Hepatocyte (in vitro differentiated cells): ENCODE results near the gene NTSR1. TPM values are rescaled to one million over a fixed set of nuclear protein-coding genes. Genes with fewer than 3 reads are reported as not detected.

Experiments
- DNase-seq: peaks from one replicate; pipeline ENCODE4 v3.0.0-alpha.2; 2016; ENCODE audit warnings: low spot score
- H2AFZ ChIP-seq: fragments of 200-600 bp; sonication (generic); 2 replicates; pipeline ENCODE4 v1.6.0; 2016; ENCODE audit warnings: antibody characterized with exemption, mild to moderate bottlenecking
- H3K27ac ChIP-seq: fragments of 200-600 bp; sonication (generic); 2 replicates; pipeline ENCODE4 v1.5.1; 2016; ENCODE audit warnings: mild to moderate bottlenecking
- H3K27me3 ChIP-seq: fragments of 200-600 bp; sonication (generic); 2 replicates; pipeline ENCODE4 v1.6.1; 2016
- H3K36me3 ChIP-seq: fragments of 200-600 bp; sonication (generic); replicated peaks from 2 replicates; pipeline ENCODE4 v1.5.1; 2016; ENCODE audit warnings: low read depth; ENCODE audit not compliant: insufficient read depth
- H3K4me1 ChIP-seq: fragments of 200-600 bp; sonication (generic); 2 replicates; pipeline ENCODE4 v1.5.1; 2016; ENCODE audit warnings: mild to moderate bottlenecking, moderate library complexity; ENCODE audit not compliant: insufficient read depth
- H3K4me2 ChIP-seq: fragments of 200-600 bp; sonication (generic); 2 replicates; pipeline ENCODE4 v1.6.0; 2016
- H3K4me3 ChIP-seq: fragments of 200-600 bp; sonication (generic); 2 replicates; pipeline ENCODE4 v1.5.1; 2016; ENCODE audit warnings: mild to moderate bottlenecking
- H3K79me2 ChIP-seq: fragments of 200-600 bp; sonication (generic); 2 replicates; pipeline ENCODE4 v1.6.0; 2017; ENCODE audit warnings: mild to moderate bottlenecking
- H3K9me2 ChIP-seq: fragments of 200-600 bp; sonication (generic); replicated peaks from 2 replicates; pipeline ENCODE4 v1.6.0; 2017; ENCODE audit warnings: mild to moderate bottlenecking; ENCODE audit not compliant: insufficient read depth
- H3K9me3 ChIP-seq: fragments of 200-600 bp; sonication (generic); 2 replicates; pipeline ENCODE4 v1.5.1; 2016; ENCODE audit warnings: low read depth, mild to moderate bottlenecking
- H4K20me1 ChIP-seq: fragments of 200-600 bp; sonication (generic); 2 replicates; pipeline ENCODE4 v1.6.0; 2016; ENCODE audit warnings: mild to moderate bottlenecking; ENCODE audit not compliant: insufficient read depth, poor library complexity, severe bottlenecking
- EZH2 ChIP-seq: fragments of 200-600 bp; sonication (generic); IDR thresholded peaks from 2 replicates; pipeline ENCODE4 v1.6.1; 2016; ENCODE audit warnings: antibody characterized with exemption, mild to moderate bottlenecking, borderline replicate concordance
- EZH2phosphoT487 ChIP-seq: fragments of 200-600 bp; sonication (generic); IDR thresholded peaks from one replicate; pipeline ENCODE4 v1.6.1; 2018; ENCODE audit warnings: antibody characterized with exemption, mild to moderate bottlenecking, low read depth, moderate library complexity; ENCODE audit not compliant: unreplicated experiment, severe bottlenecking
- WGBS: methylation state at CpG from one replicate; pipeline ENCODE4 v1.1.6; 2016; ENCODE audit warnings: low lambda C conversion rate; ENCODE audit errors: missing lambda C conversion rate; 5-methylcytosine and 5-hydroxymethylcytosine counted together
- polyA plus RNA-seq: library from polyadenylated mRNA; unstranded; fragments of >200 nt; fragmentation: Nextera tagmentation; extraction: Ambion mirVana; gene quantifications from 2 replicates; pipeline ENCODE4 v1.2.1, GENCODE V29; 2016
- total RNA-seq: library from RNA; depleted of rRNA; stranded (reverse); fragments of >200 nt; gene quantifications from 2 replicates; pipeline ENCODE4 v1.2.3, GENCODE V29; 2014
- TF ChIP-seq, protein P1 (sequence below): fragments of 200-600 bp; sonication (generic); IDR thresholded peaks from 2 replicates; pipeline ENCODE4 v1.5.1; 2016; ENCODE audit warnings: antibody characterized with exemption, mild to moderate bottlenecking; ENCODE audit not compliant: poor library complexity

NTSR1 gene
- total and polyA plus RNA-seq, 2 experiments from 2014 or later = 0.37 TPM; not detected in 1

DNA sequence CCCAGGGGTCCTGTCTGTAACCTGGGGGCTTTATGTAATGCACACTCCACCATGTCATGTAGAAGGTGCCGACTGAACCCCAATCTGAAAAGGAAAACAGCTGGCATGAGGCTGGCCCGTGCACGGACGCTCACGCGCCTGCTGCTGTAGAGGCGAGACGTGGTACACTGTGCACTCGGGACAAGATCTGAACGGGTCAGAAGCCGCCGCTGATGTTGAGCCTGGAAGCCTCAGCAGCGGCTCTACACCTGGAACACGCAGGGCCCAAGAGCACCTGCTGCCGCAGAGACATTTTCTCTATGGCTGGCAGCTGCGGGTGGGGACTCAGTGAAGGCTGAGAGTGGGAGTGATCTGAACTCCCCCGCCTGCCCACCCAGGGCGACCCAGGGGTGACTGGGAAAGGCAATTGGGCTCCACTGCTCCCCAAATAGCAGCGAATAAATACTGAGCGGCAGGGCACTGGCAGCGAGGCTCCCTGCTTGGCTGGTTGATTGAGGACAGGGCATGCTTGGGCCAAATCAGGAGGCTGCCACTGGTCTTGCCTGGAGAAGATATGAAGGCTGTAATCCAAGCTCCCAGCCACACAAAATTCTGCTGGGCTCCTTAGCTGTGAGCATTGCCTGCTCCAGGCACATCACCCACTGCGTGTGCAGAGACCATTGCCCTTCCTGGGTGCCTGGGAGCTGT is 93.5 kb downstream of the NTSR1 start:
- peaks cover 24% of the 10 kb centered on the region for H3K79me2 ChIP-seq
- WGBS = 91% methylated on average over 22 of the region's 22 CpGs
- DNase-seq = no peak
- TF ChIP-seq, protein P1, sequence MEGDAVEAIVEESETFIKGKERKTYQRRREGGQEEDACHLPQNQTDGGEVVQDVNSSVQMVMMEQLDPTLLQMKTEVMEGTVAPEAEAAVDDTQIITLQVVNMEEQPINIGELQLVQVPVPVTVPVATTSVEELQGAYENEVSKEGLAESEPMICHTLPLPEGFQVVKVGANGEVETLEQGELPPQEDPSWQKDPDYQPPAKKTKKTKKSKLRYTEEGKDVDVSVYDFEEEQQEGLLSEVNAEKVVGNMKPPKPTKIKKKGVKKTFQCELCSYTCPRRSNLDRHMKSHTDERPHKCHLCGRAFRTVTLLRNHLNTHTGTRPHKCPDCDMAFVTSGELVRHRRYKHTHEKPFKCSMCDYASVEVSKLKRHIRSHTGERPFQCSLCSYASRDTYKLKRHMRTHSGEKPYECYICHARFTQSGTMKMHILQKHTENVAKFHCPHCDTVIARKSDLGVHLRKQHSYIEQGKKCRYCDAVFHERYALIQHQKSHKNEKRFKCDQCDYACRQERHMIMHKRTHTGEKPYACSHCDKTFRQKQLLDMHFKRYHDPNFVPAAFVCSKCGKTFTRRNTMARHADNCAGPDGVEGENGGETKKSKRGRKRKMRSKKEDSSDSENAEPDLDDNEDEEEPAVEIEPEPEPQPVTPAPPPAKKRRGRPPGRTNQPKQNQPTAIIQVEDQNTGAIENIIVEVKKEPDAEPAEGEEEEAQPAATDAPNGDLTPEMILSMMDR = no peak
- TF ChIP-seq EZH2phosphoT487 = no peak
- no peak for TF ChIP-seq EZH2
- H3K4me3 ChIP-seq = no peak overlapping the region
- H3K4me2 ChIP-seq = no peak overlapping the region
- H3K4me1 ChIP-seq = peaks cover 22% of the 10 kb centered on the region
- H3K9me2 ChIP-seq = no peaks in the 10 kb centered on the region
- H3K27ac ChIP-seq = no peak overlapping the region
- no peaks in the 10 kb centered on the region for H3K36me3 ChIP-seq
- H3K9me3 ChIP-seq = no peaks in the 10 kb centered on the region
- H3K27me3 ChIP-seq = no peaks in the 10 kb centered on the region
- no peak overlapping the region for H2AFZ ChIP-seq
- H4K20me1 ChIP-seq = peaks cover 19% of the 10 kb centered on the region

DNA sequence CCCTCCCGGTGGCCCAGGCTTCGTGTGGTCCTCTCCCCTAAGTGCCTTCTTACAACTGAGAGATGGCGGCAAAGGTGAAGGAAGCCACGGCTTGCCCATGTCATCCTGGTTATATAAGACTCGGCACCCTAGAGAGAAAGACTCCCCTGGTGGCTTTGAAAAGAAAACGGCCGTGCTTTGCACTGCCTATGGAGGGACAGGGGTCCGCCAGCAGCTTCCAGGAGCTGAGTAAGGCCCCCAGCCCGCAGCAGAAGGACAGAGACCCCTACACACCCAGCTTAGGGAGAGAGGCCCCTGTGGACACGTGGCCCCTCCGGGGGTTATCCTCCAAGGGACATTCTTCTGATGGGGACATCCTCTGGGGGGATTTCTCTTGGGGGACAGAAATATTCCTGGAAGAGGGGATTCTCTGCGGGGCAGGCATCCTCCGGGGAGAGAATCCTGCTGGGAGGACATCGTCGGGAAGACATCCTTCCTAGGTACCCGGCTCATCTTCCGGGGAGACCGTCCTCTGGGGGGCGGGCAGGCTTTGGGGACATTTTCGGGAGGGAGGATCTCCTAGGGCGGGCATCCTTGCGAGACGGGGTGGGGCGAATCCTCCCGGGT is 95.5 kb downstream of the NTSR1 start:
- Histone ChIP-seq H3K4me2 (peak overlapping the region; percentile 99), H3K27me3 (no peaks in the 10 kb centered on the region), H3K4me1 (peaks cover 12% of the 10 kb centered on the region), H4K20me1 (peaks cover 35% of the 10 kb centered on the region), H3K4me3 (peak overlapping the region; percentile 97), H3K27ac (peak overlapping the region; percentile 84), H3K36me3 (no peaks in the 10 kb centered on the region), H3K9me3 (no peaks in the 10 kb centered on the region), H3K9me2 (no peaks in the 10 kb centered on the region), H2AFZ (peak overlapping the region; percentile 80), H3K79me2 (peaks cover 29% of the 10 kb centered on the region)
- WGBS = 24% methylated on average over 21 of the region's 25 CpGs
- TF ChIP-seq, protein P1 = no peak
- TF ChIP-seq EZH2 = no peak
- DNase-seq = no peak

DNA sequence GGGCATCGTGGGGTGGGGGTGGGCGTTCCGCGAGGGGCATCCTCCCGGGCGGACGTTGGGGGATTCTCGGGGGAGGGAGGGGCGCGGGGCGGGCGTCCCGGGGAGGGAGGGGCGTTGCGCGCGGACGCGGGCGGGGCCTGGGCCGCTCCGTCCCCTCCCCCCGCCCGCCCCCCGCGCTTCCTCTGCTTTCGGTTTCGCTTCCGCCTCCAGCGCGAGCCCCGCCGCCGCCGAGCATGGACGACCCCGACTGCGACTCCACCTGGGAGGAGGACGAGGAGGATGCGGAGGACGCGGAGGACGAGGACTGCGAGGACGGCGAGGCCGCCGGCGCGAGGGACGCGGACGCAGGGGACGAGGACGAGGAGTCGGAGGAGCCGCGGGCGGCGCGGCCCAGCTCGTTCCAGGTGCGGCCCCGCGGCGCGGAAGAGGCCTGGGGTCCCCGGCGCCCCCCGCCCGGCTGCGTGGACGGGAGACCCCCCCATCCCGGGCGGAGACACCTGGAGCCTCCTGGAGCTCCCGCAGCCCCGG is 96.1 kb downstream of the NTSR1 start, which contains the start of gene OGFR:
Gene OGFR, plus strand, starts transcription at position 209 of the 528 bp plus-strand sequence. Its CDS starts 25 bp downstream, at position 234.
- whole genome bisulfite sequencing = under 1% methylated on average over 32 of the region's 77 CpGs
- Histone ChIP-seq H4K20me1 (peaks cover 36% of the 10 kb centered on the region), H3K79me2 (peaks cover 29% of the 10 kb centered on the region), H3K9me3 (no peaks in the 10 kb centered on the region), H3K36me3 (no peaks in the 10 kb centered on the region), H3K9me2 (no peaks in the 10 kb centered on the region), H3K4me1 (peaks cover 12% of the 10 kb centered on the region), H3K4me3 (peak within 1 kb of the TSS; percentile 97), H3K27me3 (no peaks in the 10 kb centered on the region), H2AFZ (peak within 1 kb of the TSS; percentile 80), H3K27ac (peak within 1 kb of the TSS; percentile 84), H3K4me2 (peak within 1 kb of the TSS; percentile 99)
- TF ChIP-seq EZH2phosphoT487 = no peak
- TF ChIP-seq EZH2 = no peak
- TF ChIP-seq, protein P1 = no peak
- DNase-seq = peak; percentile 79
